ENCODE measurements around the gene PRLH. TPM values are rescaled to one million over a fixed set of nuclear protein-coding genes. Genes with fewer than 3 reads are reported as not detected.
A peak's percentile ranks its signal among the peaks of the same experiment; 100 is the strongest.

The PRLH gene
- total RNA-seq, 2 donors from 2014 or later, result not detected

DNA sequence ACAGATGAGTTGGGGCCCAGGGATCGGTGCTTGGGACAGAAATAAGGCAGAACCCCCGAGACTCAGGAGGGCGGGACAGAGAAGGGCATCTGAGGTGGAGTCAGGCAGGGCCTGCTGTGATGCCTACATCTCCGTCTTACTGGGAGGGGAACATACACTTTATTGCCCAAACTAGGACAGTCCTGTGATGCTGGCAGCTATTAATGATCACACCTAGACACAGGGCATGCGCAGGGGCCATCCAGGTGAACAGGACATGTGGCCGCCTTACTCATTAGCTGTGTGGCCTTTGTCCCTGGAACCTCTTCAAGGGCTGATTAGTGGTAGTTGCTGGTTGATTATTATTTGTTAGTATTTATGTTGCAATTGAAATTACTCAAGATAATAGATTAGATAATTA is 46.1 kb upstream of the PRLH start:
- H3K4me1 ChIP-seq, result no peaks in the 10 kb centered on the region
- H3K4me3 ChIP-seq, result no peak overlapping the region
- H3K36me3 ChIP-seq (replicated peaks in 1 of 2; ENCODE audit: insufficient read depth in 1 of 2, low read depth in 2 of 2), result no peaks in the 10 kb centered on the region
- ATAC-seq, result no peak
- H3K9me3 ChIP-seq, result no peaks in the 10 kb centered on the region
- H3K27me3 ChIP-seq, result no peaks in the 10 kb centered on the region
- no peak overlapping the region for H3K27ac ChIP-seq
- intact Hi-C loops (cut with DNase I), result no loop called here
- no peak for DNase-seq
- WGBS, 2 donors, result 93 to 95% methylated on average over 6 of the region's 6 CpGs
- no peak for TF ChIP-seq POLR2A (IDR thresholded peaks at IDR 0.05)
- TF ChIP-seq, protein P1, sequence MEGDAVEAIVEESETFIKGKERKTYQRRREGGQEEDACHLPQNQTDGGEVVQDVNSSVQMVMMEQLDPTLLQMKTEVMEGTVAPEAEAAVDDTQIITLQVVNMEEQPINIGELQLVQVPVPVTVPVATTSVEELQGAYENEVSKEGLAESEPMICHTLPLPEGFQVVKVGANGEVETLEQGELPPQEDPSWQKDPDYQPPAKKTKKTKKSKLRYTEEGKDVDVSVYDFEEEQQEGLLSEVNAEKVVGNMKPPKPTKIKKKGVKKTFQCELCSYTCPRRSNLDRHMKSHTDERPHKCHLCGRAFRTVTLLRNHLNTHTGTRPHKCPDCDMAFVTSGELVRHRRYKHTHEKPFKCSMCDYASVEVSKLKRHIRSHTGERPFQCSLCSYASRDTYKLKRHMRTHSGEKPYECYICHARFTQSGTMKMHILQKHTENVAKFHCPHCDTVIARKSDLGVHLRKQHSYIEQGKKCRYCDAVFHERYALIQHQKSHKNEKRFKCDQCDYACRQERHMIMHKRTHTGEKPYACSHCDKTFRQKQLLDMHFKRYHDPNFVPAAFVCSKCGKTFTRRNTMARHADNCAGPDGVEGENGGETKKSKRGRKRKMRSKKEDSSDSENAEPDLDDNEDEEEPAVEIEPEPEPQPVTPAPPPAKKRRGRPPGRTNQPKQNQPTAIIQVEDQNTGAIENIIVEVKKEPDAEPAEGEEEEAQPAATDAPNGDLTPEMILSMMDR (IDR thresholded peaks at IDR 0.05), result no peak

DNA sequence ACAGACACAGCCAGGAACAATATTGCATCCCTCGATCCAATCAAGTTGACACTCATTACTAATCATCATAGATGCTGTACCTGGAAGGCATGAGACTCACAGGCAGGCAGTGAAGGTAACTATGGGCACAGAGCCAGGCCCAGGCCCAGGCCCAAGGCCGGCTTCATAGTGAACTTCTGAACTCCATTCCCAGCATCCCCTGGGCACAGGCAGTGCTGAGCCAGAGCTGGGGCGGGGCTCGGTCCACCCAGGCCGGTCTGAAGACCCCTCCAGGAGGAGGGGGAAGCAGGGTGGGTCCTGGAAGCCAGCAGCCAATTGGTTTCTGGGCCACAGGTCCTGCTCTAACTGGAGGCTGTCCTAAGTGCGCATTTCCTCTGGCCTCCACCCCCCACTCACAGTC is 41.7 kb upstream of the PRLH start:
- Histone ChIP-seq H3K36me3 (replicated peaks in 1 of 2; ENCODE audit: insufficient read depth in 1 of 2, low read depth in 2 of 2) (no peaks in the 10 kb centered on the region), H3K4me3 (no peak overlapping the region), H3K9me3 (no peaks in the 10 kb centered on the region), H3K27ac (no peak overlapping the region), H3K4me1 (no peaks in the 10 kb centered on the region), H3K27me3 (no peaks in the 10 kb centered on the region)
- DNase-seq (peak; percentile 30 to 77 (median 62)), ATAC-seq (peak; percentile 21)
- 30 to 50% methylated on average over 2 to 4 of the region's 6 CpGs for WGBS, 2 donors
- intact Hi-C loops (cut with DNase I), result no loop called here
- TF ChIP-seq, protein P1 (IDR thresholded peaks at IDR 0.05), result no peak
- no peak for TF ChIP-seq POLR2A (IDR thresholded peaks at IDR 0.05)

DNA sequence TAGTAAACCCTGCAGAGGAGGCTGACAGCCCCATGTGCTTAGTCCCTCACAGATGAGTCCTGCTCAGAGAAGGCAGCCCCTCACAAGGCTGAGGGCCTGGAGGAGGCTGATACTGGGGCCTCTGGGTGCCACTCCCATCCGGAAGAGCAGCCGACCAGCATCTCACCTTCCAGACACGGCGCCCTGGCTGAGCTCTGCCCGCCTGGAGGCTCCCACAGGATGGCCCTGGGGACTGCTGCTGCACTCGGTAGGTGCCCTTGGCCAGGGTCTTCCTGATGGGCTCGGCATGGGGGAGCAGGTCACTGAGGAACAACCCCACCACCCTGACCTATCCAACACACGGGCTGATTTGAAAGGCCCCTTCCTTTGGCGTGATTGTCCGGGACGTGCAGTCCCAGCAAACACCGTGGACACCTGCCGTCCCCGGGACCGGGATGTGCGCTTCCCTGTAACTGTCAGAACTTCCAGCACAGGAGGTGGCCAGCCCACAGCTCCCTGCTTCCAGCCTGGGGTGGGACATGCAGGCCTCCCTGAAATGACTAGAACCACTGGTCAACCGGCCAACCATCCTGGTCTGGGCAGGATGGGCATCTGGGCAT is 40.7 kb upstream of the PRLH start:
- H3K27ac ChIP-seq, result no peak overlapping the region
- DNase-seq (no peak), ATAC-seq (no peak)
- 90 to 94% methylated on average over 6 to 15 of the region's 17 CpGs for WGBS, 2 donors
- TF ChIP-seq, protein P1 (IDR thresholded peaks at IDR 0.05), result no peak
- TF ChIP-seq POLR2A (IDR thresholded peaks at IDR 0.05), result no peak
- no peaks in the 10 kb centered on the region for H3K27me3 ChIP-seq
- H3K9me3 ChIP-seq, result no peaks in the 10 kb centered on the region
- H3K4me1 ChIP-seq, result no peaks in the 10 kb centered on the region
- H3K36me3 ChIP-seq (replicated peaks in 1 of 2; ENCODE audit: insufficient read depth in 1 of 2, low read depth in 2 of 2), result no peaks in the 10 kb centered on the region
- intact Hi-C loops (cut with DNase I), result no loop called here
- H3K4me3 ChIP-seq, result no peak overlapping the region

DNA sequence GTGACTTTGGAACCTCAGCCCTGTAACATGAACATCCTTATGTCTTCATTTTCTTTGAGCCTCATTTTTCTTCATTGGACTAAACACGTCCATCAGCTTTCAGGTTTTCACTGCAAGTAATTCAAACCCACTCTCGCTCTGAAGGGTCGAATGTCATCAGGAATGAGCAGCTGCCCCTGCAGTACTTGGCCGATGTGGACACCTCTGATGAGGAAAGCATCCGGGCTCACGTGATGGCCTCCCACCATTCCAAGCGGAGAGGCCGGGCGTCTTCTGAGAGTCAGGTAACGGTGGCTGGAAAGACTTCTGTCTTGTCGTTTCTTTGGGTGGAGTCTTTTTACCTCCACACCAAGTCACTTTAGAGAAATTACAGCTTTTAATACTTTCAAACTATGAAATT is 39.1 kb upstream of the PRLH start:
- no peak for DNase-seq
- H3K4me3 ChIP-seq, result no peak overlapping the region
- no peak overlapping the region for H3K27ac ChIP-seq
- intact Hi-C loops (cut with DNase I), result no loop called here
- no peaks in the 10 kb centered on the region for H3K9me3 ChIP-seq
- TF ChIP-seq POLR2A (IDR thresholded peaks at IDR 0.05), result no peak
- TF ChIP-seq, protein P1 (IDR thresholded peaks at IDR 0.05), result no peak
- H3K36me3 ChIP-seq (replicated peaks in 1 of 2; ENCODE audit: insufficient read depth in 1 of 2, low read depth in 2 of 2), result no peaks in the 10 kb centered on the region
- no peaks in the 10 kb centered on the region for H3K4me1 ChIP-seq
- ATAC-seq, result no peak
- WGBS, 2 donors, result 89 to 95% methylated on average over 10 to 11 of the region's 11 CpGs
- no peaks in the 10 kb centered on the region for H3K27me3 ChIP-seq

DNA sequence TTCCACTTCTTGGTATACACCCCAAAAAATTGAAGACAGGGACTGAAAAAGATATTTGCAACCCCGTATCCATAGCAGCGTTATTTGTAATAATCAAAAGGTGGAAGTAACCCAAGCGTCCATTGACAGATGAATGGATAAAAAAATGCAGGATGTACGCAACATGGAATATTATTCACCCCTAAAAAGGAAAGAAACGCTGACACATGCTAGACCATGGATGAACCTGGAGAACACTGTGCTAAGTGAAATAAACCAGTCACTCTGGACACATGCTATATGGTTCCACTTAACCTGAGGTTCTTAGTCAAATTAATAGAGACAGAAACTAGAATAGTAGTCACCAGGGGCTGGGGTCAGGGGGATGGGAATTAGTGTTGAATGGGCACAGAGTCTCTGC is 38.6 kb upstream of the PRLH start:
- Histone ChIP-seq H3K9me3 (no peaks in the 10 kb centered on the region), H3K4me3 (no peak overlapping the region), H3K4me1 (no peaks in the 10 kb centered on the region), H3K27ac (no peak overlapping the region), H3K27me3 (no peaks in the 10 kb centered on the region), H3K36me3 (replicated peaks in 1 of 2; ENCODE audit: insufficient read depth in 1 of 2, low read depth in 2 of 2) (no peaks in the 10 kb centered on the region)
- intact Hi-C loops (cut with DNase I), result no loop called here
- 92 to 94% methylated on average over 5 of the region's 5 CpGs for WGBS, 2 donors
- DNase-seq (no peak), ATAC-seq (no peak)
- TF ChIP-seq, protein P1 (IDR thresholded peaks at IDR 0.05), result no peak

Data from body of pancreas (tissue), 4 donors.